ENCODE results near the gene CCR4.

DNA sequence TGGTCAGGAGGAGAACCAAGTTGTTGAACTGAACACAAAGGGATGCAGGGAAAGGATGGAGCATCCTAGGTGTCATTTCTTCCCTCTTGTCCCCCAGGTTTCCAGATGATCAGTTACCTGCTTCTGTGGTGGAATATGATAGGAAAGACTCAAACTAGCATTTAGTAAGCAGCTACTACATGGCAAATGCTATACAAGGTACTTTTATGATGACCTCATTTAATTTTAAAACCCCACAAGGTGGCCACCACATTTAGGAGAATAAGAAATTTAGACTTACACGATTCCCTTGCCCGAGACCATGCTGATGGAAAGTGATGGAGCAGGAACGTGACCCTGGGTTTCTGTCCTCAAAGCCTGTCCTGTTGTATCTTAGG, 40.9 kb downstream of the CCR4 start:
- TF ChIP-seq, protein P1, sequence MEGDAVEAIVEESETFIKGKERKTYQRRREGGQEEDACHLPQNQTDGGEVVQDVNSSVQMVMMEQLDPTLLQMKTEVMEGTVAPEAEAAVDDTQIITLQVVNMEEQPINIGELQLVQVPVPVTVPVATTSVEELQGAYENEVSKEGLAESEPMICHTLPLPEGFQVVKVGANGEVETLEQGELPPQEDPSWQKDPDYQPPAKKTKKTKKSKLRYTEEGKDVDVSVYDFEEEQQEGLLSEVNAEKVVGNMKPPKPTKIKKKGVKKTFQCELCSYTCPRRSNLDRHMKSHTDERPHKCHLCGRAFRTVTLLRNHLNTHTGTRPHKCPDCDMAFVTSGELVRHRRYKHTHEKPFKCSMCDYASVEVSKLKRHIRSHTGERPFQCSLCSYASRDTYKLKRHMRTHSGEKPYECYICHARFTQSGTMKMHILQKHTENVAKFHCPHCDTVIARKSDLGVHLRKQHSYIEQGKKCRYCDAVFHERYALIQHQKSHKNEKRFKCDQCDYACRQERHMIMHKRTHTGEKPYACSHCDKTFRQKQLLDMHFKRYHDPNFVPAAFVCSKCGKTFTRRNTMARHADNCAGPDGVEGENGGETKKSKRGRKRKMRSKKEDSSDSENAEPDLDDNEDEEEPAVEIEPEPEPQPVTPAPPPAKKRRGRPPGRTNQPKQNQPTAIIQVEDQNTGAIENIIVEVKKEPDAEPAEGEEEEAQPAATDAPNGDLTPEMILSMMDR (IDR thresholded peaks at IDR 0.05) = no peak
- no peak for TF ChIP-seq POLR2A (IDR thresholded peaks at IDR 0.05)

Measured in thyroid gland (tissue), 4 donors.